Gastroesophageal sphincter (tissue), 3 donors: ENCODE measurements around the gene VAV1.

Source experiments
- EP300 ChIP-seq: sonication (generic); formaldehyde crosslinking; IDR thresholded peaks from one replicate; pipeline ENCODE4 v1.6.1; 2017; ENCODE audit warnings: antibody characterized with exemption, mild to moderate bottlenecking
- POLR2A ChIP-seq, 2 donors: fragments of 450-650 bp; IDR thresholded peaks; one replicate each; pipeline ENCODE4 v1.6.1; 2017; ENCODE audit warnings: antibody characterized with exemption in 2 of 2, mild to moderate bottlenecking in 2 of 2, moderate library complexity in 1 of 2
- POLR2AphosphoS5 ChIP-seq: sonication (generic); formaldehyde crosslinking; IDR thresholded peaks from one replicate; pipeline ENCODE4 v1.6.1; 2017; ENCODE audit warnings: antibody characterized with exemption
- TF ChIP-seq, protein P1 (sequence below), 4 experiments: fragments of 200-600 bp in 2 of 4; fragments of 450-650 bp in 2 of 4; sonication (generic) in 1 of 4; IDR thresholded peaks; one replicate each; pipeline ENCODE4 v1.5.1; 2017 to 2019; ENCODE audit warnings: antibody characterized with exemption in 4 of 4, mild to moderate bottlenecking in 2 of 4, moderate library complexity in 2 of 4

DNA sequence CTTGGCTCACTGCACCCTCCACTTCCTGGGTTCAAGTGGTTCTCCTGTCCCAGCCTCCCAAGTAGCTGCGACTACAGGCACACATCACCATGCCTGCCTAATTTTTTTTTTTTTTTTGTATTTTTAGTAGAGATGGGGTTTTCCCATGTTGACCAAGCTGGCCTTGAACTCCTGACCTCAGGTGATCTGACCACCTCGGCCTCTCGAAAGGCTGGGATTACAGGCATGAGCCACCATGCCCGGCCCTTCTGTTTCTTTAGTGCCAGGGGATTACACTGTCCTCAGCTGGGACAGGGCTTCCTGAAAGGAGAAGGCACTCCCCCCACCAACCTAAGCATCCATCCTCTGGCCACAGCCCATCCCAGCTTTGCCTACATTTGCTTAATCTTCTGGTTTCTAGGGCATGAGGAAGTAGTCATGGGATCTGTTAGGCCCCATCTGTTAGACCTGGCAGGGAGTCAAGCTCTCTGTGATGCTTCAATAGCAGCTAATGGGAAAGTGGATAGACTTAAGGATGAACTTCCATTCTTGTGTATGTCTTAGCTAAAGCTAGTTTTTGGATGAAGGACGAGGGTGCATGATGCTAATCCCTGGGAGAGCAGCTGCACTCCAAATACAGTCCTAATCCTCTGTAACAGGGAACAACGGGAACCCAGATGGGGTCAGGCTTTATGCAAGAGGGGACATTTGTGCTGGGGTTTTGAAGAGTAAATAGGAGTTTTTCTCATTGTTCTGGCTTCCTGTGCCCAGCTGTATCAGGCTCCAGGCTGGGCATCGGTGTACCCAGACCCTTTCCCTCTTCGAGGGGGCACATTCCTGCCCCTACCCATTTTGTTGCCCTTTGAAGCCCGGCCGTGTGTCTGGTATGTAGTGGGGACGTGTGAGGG, 2.6 kb downstream of the VAV1 start:
- TF ChIP-seq POLR2AphosphoS5, result no peak
- TF ChIP-seq, protein P1, sequence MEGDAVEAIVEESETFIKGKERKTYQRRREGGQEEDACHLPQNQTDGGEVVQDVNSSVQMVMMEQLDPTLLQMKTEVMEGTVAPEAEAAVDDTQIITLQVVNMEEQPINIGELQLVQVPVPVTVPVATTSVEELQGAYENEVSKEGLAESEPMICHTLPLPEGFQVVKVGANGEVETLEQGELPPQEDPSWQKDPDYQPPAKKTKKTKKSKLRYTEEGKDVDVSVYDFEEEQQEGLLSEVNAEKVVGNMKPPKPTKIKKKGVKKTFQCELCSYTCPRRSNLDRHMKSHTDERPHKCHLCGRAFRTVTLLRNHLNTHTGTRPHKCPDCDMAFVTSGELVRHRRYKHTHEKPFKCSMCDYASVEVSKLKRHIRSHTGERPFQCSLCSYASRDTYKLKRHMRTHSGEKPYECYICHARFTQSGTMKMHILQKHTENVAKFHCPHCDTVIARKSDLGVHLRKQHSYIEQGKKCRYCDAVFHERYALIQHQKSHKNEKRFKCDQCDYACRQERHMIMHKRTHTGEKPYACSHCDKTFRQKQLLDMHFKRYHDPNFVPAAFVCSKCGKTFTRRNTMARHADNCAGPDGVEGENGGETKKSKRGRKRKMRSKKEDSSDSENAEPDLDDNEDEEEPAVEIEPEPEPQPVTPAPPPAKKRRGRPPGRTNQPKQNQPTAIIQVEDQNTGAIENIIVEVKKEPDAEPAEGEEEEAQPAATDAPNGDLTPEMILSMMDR (IDR thresholded peaks at IDR 0.05), result no peak
- TF ChIP-seq POLR2A (IDR thresholded peaks at IDR 0.05), result no peak
- no peak for TF ChIP-seq EP300
